Measurements from ENCODE around the gene BCL7C. TPM values are rescaled to one million over a fixed set of nuclear protein-coding genes. Genes with fewer than 3 reads are reported as not detected.

BCL7C gene
- total RNA-seq, 2 experiments from 2014 or later = 19.5 to 20.4 TPM

GRCh38 chr16:30927789-30928378 lies 34.0 kb upstream of the BCL7C start:
- peak; percentile 64 for DNase-seq
- ATAC-seq = peak; percentile 39
- Mint-ChIP-seq H3K27ac (peak overlapping the region; percentile 42), H3K4me3 (no peak overlapping the region), H3K9me3 (ENCODE audit: low read depth) (no peaks in the 10 kb centered on the region), H3K36me3 (ENCODE audit: low read depth) (peaks cover 9% of the 10 kb centered on the region), H3K27me3 (no peaks in the 10 kb centered on the region), H3K4me1 (peaks cover 16% of the 10 kb centered on the region)
- POLR2A ChIA-PET = interaction anchor here (0.7 kb wide), 1 partner anchor 498 kb away, joined by 3 read pairs; the partner anchor contains the start of gene DCTPP1
- CTCF ChIA-PET = no interaction called here
- intact Hi-C loops (cut with DNase I, micrococcal nuclease) = loop anchor here in 1 of 2 experiments (10.0 kb wide), 1 partner anchor 947 kb away; the partner anchor contains the start of gene ZNF267

GRCh38 chr16:30926937-30927788 lies 33.3 kb upstream of the BCL7C start:
- peaks cover 18% of the 10 kb centered on the region for H3K4me1 Mint-ChIP-seq
- POLR2A ChIA-PET = interaction anchor here (0.7 kb wide), 1 partner anchor 498 kb away, joined by 3 read pairs; the partner anchor contains the start of gene DCTPP1

GRCh38 chr16:30925995-30926811 lies 32.3 kb upstream of the BCL7C start:
- POLR2A ChIA-PET = no interaction called here
- peaks cover 2% of the 10 kb centered on the region for H3K36me3 Mint-ChIP-seq (ENCODE audit: low read depth)
- no peaks in the 10 kb centered on the region for H3K27me3 Mint-ChIP-seq
- CTCF ChIA-PET = interaction anchor here (1.0 to 3.1 kb wide), 4 partner anchors 9 to 82 kb away, joined by 3 to 18 read pairs (median 6); no protein-coding TSS in a partner anchor
- DNase-seq (no peak), ATAC-seq (no peak)
- H3K4me3 Mint-ChIP-seq = peak overlapping the region; percentile 7
- intact Hi-C loops (cut with DNase I, micrococcal nuclease) = loop anchor here in 1 of 2 experiments (10.0 kb wide), 1 partner anchor 949 kb away; the partner anchor contains the start of gene ZNF267
- H3K4me1 Mint-ChIP-seq = peaks cover 20% of the 10 kb centered on the region
- no peak overlapping the region for H3K27ac Mint-ChIP-seq
- H3K9me3 Mint-ChIP-seq (ENCODE audit: low read depth) = no peaks in the 10 kb centered on the region

More at GRCh38 chr16:30926937-30927788, 33.3 kb upstream of the BCL7C start:
- ATAC-seq = no peak
- Mint-ChIP-seq H3K27me3 (no peaks in the 10 kb centered on the region), H3K36me3 (ENCODE audit: low read depth) (peaks cover 5% of the 10 kb centered on the region), H3K27ac (no peak overlapping the region), H3K9me3 (ENCODE audit: low read depth) (no peaks in the 10 kb centered on the region), H3K4me3 (no peak overlapping the region)
- CTCF ChIA-PET = interaction anchor here (0.6 to 3.1 kb wide), 4 partner anchors 8 to 27 kb away, joined by 3 to 18 read pairs (median 5); no protein-coding TSS in a partner anchor
- DNase-seq = no peak
- intact Hi-C loops (cut with DNase I, micrococcal nuclease) = loop anchor here in 1 of 2 experiments (10.0 kb wide), 1 partner anchor 948 kb away; the partner anchor contains the start of gene ZNF267

- no peak overlapping the region for H3K4me3 Mint-ChIP-seq
- no peaks in the 10 kb centered on the region for H3K27me3 Mint-ChIP-seq
- intact Hi-C loops (cut with DNase I, micrococcal nuclease) = loop anchor here in 1 of 2 experiments (10.0 kb wide), 1 partner anchor 949 kb away; the partner anchor contains the start of gene ZNF267
- H3K9me3 Mint-ChIP-seq (ENCODE audit: low read depth) = no peaks in the 10 kb centered on the region
- peaks cover 20% of the 10 kb centered on the region for H3K4me1 Mint-ChIP-seq
- H3K27ac Mint-ChIP-seq = no peak overlapping the region
- ChIA-PET POLR2A (no interaction called here), CTCF (interaction anchor here (1.9 to 3.1 kb wide), 2 partner anchors 16 to 81 kb away, joined by 5 to 18 read pairs; no protein-coding TSS in a partner anchor)
- DNase-seq = no peak
- no peak for ATAC-seq
- no peaks in the 10 kb centered on the region for H3K36me3 Mint-ChIP-seq (ENCODE audit: low read depth)
These were observed 31.7 kb upstream of the BCL7C start for GRCh38 chr16:30925632-30925987.

- DNase-seq (no peak), ATAC-seq (no peak)
- H3K4me3 Mint-ChIP-seq = peak overlapping the region; percentile 74
- ChIA-PET POLR2A (no interaction called here), CTCF (interaction anchor here (0.6 to 3.1 kb wide), 4 partner anchors 17 to 174 kb away, joined by 3 to 18 read pairs (median 4); no protein-coding TSS in a partner anchor)
- intact Hi-C loops (cut with DNase I, micrococcal nuclease) = loop anchor here in 1 of 2 experiments (5.0 to 10.0 kb wide), 2 partner anchors 950 to 1118 kb away; partner anchors contain the start of genes MAZ and ZNF267
- peaks cover 20% of the 10 kb centered on the region for H3K4me1 Mint-ChIP-seq
- peak overlapping the region; percentile 11 for H3K27ac Mint-ChIP-seq
- H3K27me3 Mint-ChIP-seq = no peaks in the 10 kb centered on the region
- H3K9me3 Mint-ChIP-seq (ENCODE audit: low read depth) = no peaks in the 10 kb centered on the region
- no peaks in the 10 kb centered on the region for H3K36me3 Mint-ChIP-seq (ENCODE audit: low read depth)
These were observed 31.2 kb upstream of the BCL7C start for GRCh38 chr16:30924913-30925631.

GRCh38 chr16:30924076-30924912 lies 30.4 kb upstream of the BCL7C start:
- Mint-ChIP-seq H3K36me3 (ENCODE audit: low read depth) (no peaks in the 10 kb centered on the region), H3K4me1 (peaks cover 20% of the 10 kb centered on the region), H3K4me3 (peak overlapping the region; percentile 74), H3K27me3 (no peaks in the 10 kb centered on the region), H3K9me3 (ENCODE audit: low read depth) (no peaks in the 10 kb centered on the region), H3K27ac (peak overlapping the region; percentile 55)
- DNase-seq (peak; percentile 44), ATAC-seq (no peak)
- CTCF ChIA-PET = interaction anchor here (0.6 to 3.1 kb wide), 4 partner anchors 17 to 173 kb away, joined by 3 to 18 read pairs (median 4); no protein-coding TSS in a partner anchor
- POLR2A ChIA-PET = no interaction called here
- intact Hi-C loops (cut with DNase I, micrococcal nuclease) = loop anchor here in 1 of 2 experiments (5.0 to 10.0 kb wide), 2 partner anchors 951 to 1117 kb away; partner anchors contain the start of genes MAZ and ZNF267

GRCh38 chr16:30923554-30924075 lies 29.7 kb upstream of the BCL7C start, which contains the start of gene FBXL19:
FBXL19 (plus strand) TSS chr16:30923572; CDS start chr16:30925755, 2,183 bp downstream.
- H3K4me1 Mint-ChIP-seq = peaks cover 20% of the 10 kb centered on the region
- no peaks in the 10 kb centered on the region for H3K36me3 Mint-ChIP-seq (ENCODE audit: low read depth)
- DNase-seq = peak; percentile 52
- ATAC-seq = no peak
- no peaks in the 10 kb centered on the region for H3K9me3 Mint-ChIP-seq (ENCODE audit: low read depth)
- POLR2A ChIA-PET = no interaction called here
- no peaks in the 10 kb centered on the region for H3K27me3 Mint-ChIP-seq
- intact Hi-C loops (cut with DNase I, micrococcal nuclease) = loop anchor here (1.0 to 10.0 kb wide), 16 partner anchors 19 to 1116 kb away; partner anchors contain the start of genes ARMC5 (in 1 of the 2), BCKDK (in 1 of the 2), CFAP119 (in 1 of the 2) and FUS (in 1 of the 2)
- CTCF ChIA-PET = no interaction called here
- peak within 1 kb of the TSS; percentile 88 for H3K4me3 Mint-ChIP-seq
- peak within 1 kb of the TSS; percentile 100 for H3K27ac Mint-ChIP-seq

GRCh38 chr16:30922960-30923535 lies 29.2 kb upstream of the BCL7C start:
- peak overlapping the region; percentile 88 for H3K4me3 Mint-ChIP-seq
- H3K27me3 Mint-ChIP-seq = no peaks in the 10 kb centered on the region
- intact Hi-C loops (cut with DNase I, micrococcal nuclease) = loop anchor here (1.0 to 10.0 kb wide), 28 partner anchors 20 to 1116 kb away; partner anchors contain the start of genes CFAP119 (in 2 of the 2), FBRS (in 2 of the 2), PRR14 (in 2 of the 2) and RNF40 (in 2 of the 2)
- ATAC-seq (peak; percentile 76), DNase-seq (peak; percentile 98)
- peaks cover 20% of the 10 kb centered on the region for H3K4me1 Mint-ChIP-seq
- H3K9me3 Mint-ChIP-seq (ENCODE audit: low read depth) = no peaks in the 10 kb centered on the region
- no peaks in the 10 kb centered on the region for H3K36me3 Mint-ChIP-seq (ENCODE audit: low read depth)
- ChIA-PET POLR2A (no interaction called here), CTCF (no interaction called here)
- H3K27ac Mint-ChIP-seq = peak overlapping the region; percentile 100
